GM12872 (cell line): ENCODE measurements around the gene MAB21L3.

Source experiments
- CTCF ChIP-seq: IDR thresholded peaks from 3 replicates; pipeline ENCODE4 v1.5.1; 2011; ENCODE audit warnings: low read depth, mild to moderate bottlenecking, low read length, moderate library complexity; ENCODE audit not compliant: insufficient read depth

MAB21L3 gene

GRCh38 chr1:116122955-116123757 is 12.0 kb downstream of the MAB21L3 start:
- no peak for TF ChIP-seq CTCF

- TF ChIP-seq CTCF: no peak
These were observed 12.8 kb downstream of the MAB21L3 start for GRCh38 chr1:116123837-116124533.

- no peak for TF ChIP-seq CTCF
These were observed 14.6 kb downstream of the MAB21L3 start for GRCh38 chr1:116125758-116126157.

GRCh38 chr1:116126281-116126680 is 15.1 kb downstream of the MAB21L3 start:
- no peak for TF ChIP-seq CTCF

GRCh38 chr1:116127123-116127847 is 16.1 kb downstream of the MAB21L3 start:
- no peak for TF ChIP-seq CTCF

GRCh38 chr1:116127848-116128540 is 16.8 kb downstream of the MAB21L3 start:
- TF ChIP-seq CTCF: no peak

GRCh38 chr1:116128664-116129063 is 17.5 kb downstream of the MAB21L3 start:
- TF ChIP-seq CTCF: no peak
